Ascending aorta (tissue), 2 donors: Measurements from ENCODE around the gene RBM48. TPM values are rescaled to one million over a fixed set of nuclear protein-coding genes. Genes with fewer than 3 reads are reported as not detected.

Experiments
- DNase-seq, 2 donors: peaks; one replicate each; pipeline ENCODE4 v3.0.0-alpha.2; 2019; ENCODE audit warnings: low spot score in 2 of 2
- H3K27ac ChIP-seq, 2 donors: fragments of 200-600 bp; sonication (generic); one replicate each; pipeline ENCODE4 v1.5.1; 2016 to 2017; ENCODE audit warnings: mild to moderate bottlenecking in 1 of 2
- H3K27me3 ChIP-seq: fragments of 200-600 bp; sonication (generic); one replicate; pipeline ENCODE4 v1.5.1; 2017
- H3K36me3 ChIP-seq, 2 donors: fragments of 200-600 bp; sonication (generic); one replicate each; pipeline ENCODE4 v1.5.1; 2016
- H3K4me1 ChIP-seq, 2 donors: fragments of 200-600 bp; sonication (generic); one replicate each; pipeline ENCODE4 v1.5.1; 2016 to 2017; ENCODE audit warnings: mild to moderate bottlenecking in 1 of 2
- H3K4me3 ChIP-seq, 2 donors: fragments of 200-600 bp; sonication (generic); one replicate each; pipeline ENCODE4 v1.5.1; 2016 to 2017; ENCODE audit warnings: mild to moderate bottlenecking in 1 of 2
- H3K9me3 ChIP-seq, 2 donors: fragments of 200-600 bp; sonication (generic); one replicate each; pipeline ENCODE4 v1.5.1; 2016
- CTCF ChIP-seq, 3 experiments: fragments of 200-600 bp in 2 of 3; fragments of 450-650 bp in 1 of 3; sonication (generic) in 2 of 3; IDR thresholded peaks; one replicate each; pipeline ENCODE4 v1.5.1; 2016 to 2019; ENCODE audit warnings: antibody characterized with exemption in 3 of 3, mild to moderate bottlenecking in 1 of 3, moderate library complexity in 1 of 3
- intact Hi-C: fragments of 100-400 bp; cut with DNase I; formaldehyde crosslinking; loops from one replicate; pipeline ENCODE4 v1.15.1; 2023
- total RNA-seq: library from RNA; depleted of rRNA; stranded (reverse); fragments of >200 nt; gene quantifications from one replicate; pipeline ENCODE4 v1.1.0, GENCODE V29; 2016

RBM48 gene
- total RNA-seq, 1 donor from 2014 or later, result 2.2 TPM

- Histone ChIP-seq H3K4me1 (no peaks in the 10 kb centered on the region), H3K36me3 (no peaks in the 10 kb centered on the region), H3K9me3 (no peaks in the 10 kb centered on the region), H3K27ac (no peak overlapping the region), H3K4me3 (no peak overlapping the region), H3K27me3 (no peaks in the 10 kb centered on the region)
- intact Hi-C loops, result no loop called here
- TF ChIP-seq CTCF (IDR thresholded peaks at IDR 0.05), result no peak
- DNase-seq, result no peak
Measured at GRCh38 chr7:92547579-92547978, 19.0 kb downstream of the RBM48 start.

DNA sequence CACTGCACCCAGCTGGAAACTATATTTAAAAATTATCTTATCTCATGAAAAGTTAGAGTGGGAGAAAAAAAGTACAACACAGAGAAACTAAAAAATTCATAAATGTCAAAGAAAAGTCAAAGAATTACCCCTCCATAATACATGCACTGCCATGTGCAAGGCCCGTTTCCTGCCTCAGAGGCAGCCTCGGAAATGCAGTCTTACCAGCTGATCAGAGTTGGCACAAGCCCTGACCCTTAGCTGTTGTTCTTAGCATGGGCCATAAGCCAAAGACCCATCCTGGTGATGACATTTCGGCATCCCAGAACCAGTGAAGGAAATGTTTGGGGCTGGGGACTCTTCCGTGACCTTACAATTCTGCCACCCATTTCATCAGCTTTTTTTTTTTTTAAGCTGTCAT is 21.6 kb downstream of the RBM48 start:
- no peak overlapping the region for H3K27ac ChIP-seq
- no peak for DNase-seq
- H3K4me1 ChIP-seq, result no peaks in the 10 kb centered on the region
- intact Hi-C loops, result no loop called here
- no peaks in the 10 kb centered on the region for H3K9me3 ChIP-seq
- no peak overlapping the region for H3K4me3 ChIP-seq
- H3K36me3 ChIP-seq, result no peaks in the 10 kb centered on the region
- no peaks in the 10 kb centered on the region for H3K27me3 ChIP-seq
- TF ChIP-seq CTCF (IDR thresholded peaks at IDR 0.05), result no peak

- Histone ChIP-seq H3K4me1 (peaks cover 0 to 2% of the 10 kb centered on the region in 2 donors), H3K36me3 (peaks cover 8% of the 10 kb centered on the region in 2 donors), H3K9me3 (no peaks in the 10 kb centered on the region), H3K27me3 (no peaks in the 10 kb centered on the region), H3K4me3 (no peak overlapping the region), H3K27ac (no peak overlapping the region)
- DNase-seq, result no peak
- intact Hi-C loops, result no loop called here
- TF ChIP-seq CTCF (IDR thresholded peaks at IDR 0.05), result no peak
Measured at GRCh38 chr7:92557249-92557648, 28.7 kb downstream of the RBM48 start.

DNA sequence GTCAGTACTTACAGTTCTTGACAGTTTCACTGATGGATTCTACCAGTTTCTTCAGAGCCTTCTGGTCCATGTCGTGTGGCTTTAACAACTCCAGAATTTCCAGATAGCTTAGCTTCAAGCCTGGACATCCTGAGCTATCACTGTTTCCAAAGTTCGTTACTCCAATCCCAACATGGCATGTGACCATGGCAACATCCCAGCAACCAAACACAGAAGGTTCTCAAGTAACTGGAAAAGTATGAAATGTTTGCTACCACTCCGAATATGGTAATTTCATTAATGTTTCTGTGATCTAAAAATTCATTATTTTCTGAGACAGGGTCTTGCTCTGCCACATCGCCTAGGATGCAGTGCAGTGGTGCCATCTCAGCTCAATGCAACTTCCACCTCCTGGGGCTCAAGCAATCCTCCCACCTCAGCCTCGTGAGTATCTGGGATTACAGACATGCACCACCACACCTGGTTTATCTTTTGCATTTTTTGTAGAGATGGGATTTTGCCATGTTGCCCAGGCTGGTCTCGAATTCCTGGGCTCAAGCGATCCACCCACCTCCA is 29.3 kb downstream of the RBM48 start:
- TF ChIP-seq CTCF (IDR thresholded peaks at IDR 0.05), result no peak
- no peak overlapping the region for H3K4me3 ChIP-seq
- intact Hi-C loops, result no loop called here
- H3K27me3 ChIP-seq, result no peaks in the 10 kb centered on the region
- no peak for DNase-seq
- H3K36me3 ChIP-seq, result peaks cover 12 to 13% of the 10 kb centered on the region in 2 donors
- peaks cover 0 to 2% of the 10 kb centered on the region in 2 donors for H3K4me1 ChIP-seq
- H3K9me3 ChIP-seq, result no peaks in the 10 kb centered on the region
- H3K27ac ChIP-seq, result no peak overlapping the region

GRCh38 chr7:92560602-92561001 is 32.0 kb downstream of the RBM48 start:
- Histone ChIP-seq H3K27ac (peak overlapping the region in 1 of 2 donors; percentile 10), H3K4me1 (peaks cover 0 to 2% of the 10 kb centered on the region in 2 donors), H3K4me3 (no peak overlapping the region), H3K36me3 (peaks cover 22 to 26% of the 10 kb centered on the region in 2 donors), H3K27me3 (no peaks in the 10 kb centered on the region), H3K9me3 (no peaks in the 10 kb centered on the region)
- intact Hi-C loops, result no loop called here
- no peak for DNase-seq
- TF ChIP-seq CTCF (IDR thresholded peaks at IDR 0.05), result no peak

DNA sequence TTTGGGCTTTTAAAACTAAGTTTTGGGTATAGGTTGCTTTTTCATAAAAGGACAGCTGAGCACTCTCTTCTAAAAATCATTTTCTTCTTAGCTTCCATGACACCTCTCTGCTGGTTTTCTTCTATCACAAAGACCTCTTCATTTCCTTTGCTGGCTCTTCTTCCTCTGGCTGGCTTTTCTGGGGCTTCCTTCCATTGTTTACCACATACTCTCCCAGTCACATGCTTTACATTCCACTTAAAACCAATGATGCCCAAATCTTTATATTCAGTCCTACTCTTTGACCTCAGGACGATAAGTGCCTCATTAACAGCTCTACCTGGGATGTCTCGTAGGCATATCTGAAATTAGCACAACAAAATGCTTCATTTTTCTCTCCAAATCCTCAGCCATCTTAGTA is 34.8 kb downstream of the RBM48 start:
- intact Hi-C loops, result no loop called here
- Histone ChIP-seq H3K36me3 (peaks cover 39 to 47% of the 10 kb centered on the region in 2 donors), H3K27ac (no peak overlapping the region), H3K27me3 (no peaks in the 10 kb centered on the region), H3K9me3 (no peaks in the 10 kb centered on the region), H3K4me3 (no peak overlapping the region), H3K4me1 (peaks cover 0 to 2% of the 10 kb centered on the region in 2 donors)
- no peak for TF ChIP-seq CTCF (IDR thresholded peaks at IDR 0.05)
- DNase-seq, result no peak
